ENCODE results near the gene DLX3. TPM values are rescaled to one million over a fixed set of nuclear protein-coding genes. Genes with fewer than 3 reads are reported as not detected.
A peak's percentile ranks its signal among the peaks of the same experiment; 100 is the strongest.

DLX3 gene
- total RNA-seq, 3 donors from 2014 or later (not counting 1 experiment from before 2014, with no cell fraction given) = not detected

GRCh38 chr17:49997773-49998703 is 3.0 kb upstream of the DLX3 start:
- H3K9me3 Mint-ChIP-seq = no peaks in the 10 kb centered on the region
- peak; percentile 76 to 95 for DNase-seq
- H3K4me1 ChIP-seq (ENCODE audit: control insufficient read depth, insufficient read depth, low read length) = peaks cover 37% of the 10 kb centered on the region
- no peak overlapping the region for H3K4me3 Mint-ChIP-seq
- H3K36me3 ChIP-seq (ENCODE audit: control insufficient read depth, insufficient read depth, low read length) = no peaks in the 10 kb centered on the region
- no peak overlapping the region for H3K27ac Mint-ChIP-seq
- TF ChIP-seq CTCF (IDR thresholded peaks at IDR 0.05) = peak; percentile 92
- ATAC-seq = peak; percentile 87 to 89 (median 88)
- peaks cover 54 to 56% of the 10 kb centered on the region in 2 donors for H3K27me3 Mint-ChIP-seq (ENCODE audit: low read depth in 2 of 2)
- peaks cover 17 to 31% of the 10 kb centered on the region in 2 donors for H3K4me1 Mint-ChIP-seq
- H3K27me3 ChIP-seq (ENCODE audit: control insufficient read depth, insufficient read depth, low read length) = peaks cover 51% of the 10 kb centered on the region
- intact Hi-C loops (cut with micrococcal nuclease) = loop anchor here (1.0 to 5.0 kb wide), 5 partner anchors 46 to 431 kb away; no protein-coding TSS in a partner anchor
- H3K27ac ChIP-seq (ENCODE audit: low read length) = no peak overlapping the region
- H3K9me3 ChIP-seq (ENCODE audit: control insufficient read depth, insufficient read depth, low read length) = no peaks in the 10 kb centered on the region
- H3K4me3 ChIP-seq (ENCODE audit: low read length) = no peak overlapping the region
- H3K36me3 Mint-ChIP-seq = no peaks in the 10 kb centered on the region
- WGBS (ENCODE audit: insufficient coverage) = 52% methylated on average over 20 of the region's 20 CpGs

GRCh38 chr17:49997301-49997650 is 2.3 kb upstream of the DLX3 start:
- H3K27ac Mint-ChIP-seq = no peak overlapping the region
- H3K36me3 Mint-ChIP-seq = no peaks in the 10 kb centered on the region
- H3K4me3 Mint-ChIP-seq = peak overlapping the region; percentile 32
- intact Hi-C loops (cut with micrococcal nuclease) = loop anchor here (5.0 kb wide), 1 partner anchor 300 kb away; no protein-coding TSS in a partner anchor
- Histone ChIP-seq H3K4me3 (ENCODE audit: low read length) (no peak overlapping the region), H3K36me3 (ENCODE audit: control insufficient read depth, insufficient read depth, low read length) (no peaks in the 10 kb centered on the region), H3K27me3 (ENCODE audit: control insufficient read depth, insufficient read depth, low read length) (peaks cover 59% of the 10 kb centered on the region), H3K27ac (ENCODE audit: low read length) (no peak overlapping the region), H3K4me1 (ENCODE audit: control insufficient read depth, insufficient read depth, low read length) (peaks cover 38% of the 10 kb centered on the region), H3K9me3 (ENCODE audit: control insufficient read depth, insufficient read depth, low read length) (no peaks in the 10 kb centered on the region)
- peaks cover 58 to 59% of the 10 kb centered on the region in 2 donors for H3K27me3 Mint-ChIP-seq (ENCODE audit: low read depth in 2 of 2)
- 40% methylated on average over 6 of the region's 6 CpGs for WGBS (ENCODE audit: insufficient coverage)
- no peak for ATAC-seq
- H3K4me1 Mint-ChIP-seq = peaks cover 17 to 35% of the 10 kb centered on the region in 2 donors
- DNase-seq = no peak
- no peak for TF ChIP-seq CTCF (IDR thresholded peaks at IDR 0.05)
- no peaks in the 10 kb centered on the region for H3K9me3 Mint-ChIP-seq

GRCh38 chr17:49996495-49997300 is 1.7 kb upstream of the DLX3 start:
- H3K27ac Mint-ChIP-seq = peak overlapping the region in 1 of 2 donors; percentile 59
- intact Hi-C loops (cut with micrococcal nuclease) = loop anchor here (5.0 kb wide), 1 partner anchor 299 kb away; no protein-coding TSS in a partner anchor
- no peaks in the 10 kb centered on the region for H3K9me3 Mint-ChIP-seq
- peak; percentile 70 to 81 for DNase-seq
- no peaks in the 10 kb centered on the region for H3K36me3 Mint-ChIP-seq
- Histone ChIP-seq H3K27me3 (ENCODE audit: control insufficient read depth, insufficient read depth, low read length) (peaks cover 61% of the 10 kb centered on the region), H3K4me3 (ENCODE audit: low read length) (no peak overlapping the region), H3K9me3 (ENCODE audit: control insufficient read depth, insufficient read depth, low read length) (no peaks in the 10 kb centered on the region), H3K36me3 (ENCODE audit: control insufficient read depth, insufficient read depth, low read length) (no peaks in the 10 kb centered on the region), H3K4me1 (ENCODE audit: control insufficient read depth, insufficient read depth, low read length) (peaks cover 38% of the 10 kb centered on the region), H3K27ac (ENCODE audit: low read length) (no peak overlapping the region)
- peak; percentile 60 to 69 (median 68) for ATAC-seq
- H3K4me1 Mint-ChIP-seq = peaks cover 17 to 35% of the 10 kb centered on the region in 2 donors
- peaks cover 59 to 63% of the 10 kb centered on the region in 2 donors for H3K27me3 Mint-ChIP-seq (ENCODE audit: low read depth in 2 of 2)
- no peak overlapping the region for H3K4me3 Mint-ChIP-seq
- TF ChIP-seq CTCF (IDR thresholded peaks at IDR 0.05) = peak; percentile 98
- 2% methylated on average over 58 of the region's 58 CpGs for WGBS (ENCODE audit: insufficient coverage)
